LNCAP (cell line): Measurements from ENCODE around the gene PTPRQ.
A peak's percentile ranks its signal among the peaks of the same experiment; 100 is the strongest.

Experiments used
- CTCF ChIP-seq: fragments of 450-650 bp; IDR thresholded peaks from 2 replicates; pipeline ENCODE4 v1.5.1; 2017; ENCODE audit warnings: mild to moderate bottlenecking

PTPRQ gene

GRCh38 chr12:80412343-80412953 lies 31.6 kb upstream of the PTPRQ start:
- peak; percentile 79 for TF ChIP-seq CTCF

- peak; percentile 43; the same call in 1 of the 2 replicates for TF ChIP-seq CTCF
Observed at GRCh38 chr12:80413462-80413861, 30.6 kb upstream of the PTPRQ start.

- no peak for TF ChIP-seq CTCF
Observed at GRCh38 chr12:80415466-80415865, 28.6 kb upstream of the PTPRQ start.

- no peak for TF ChIP-seq CTCF
Observed at GRCh38 chr12:80419644-80420043, 24.4 kb upstream of the PTPRQ start.

GRCh38 chr12:80420075-80420474 lies 24.0 kb upstream of the PTPRQ start:
- TF ChIP-seq CTCF = no peak

GRCh38 chr12:80422550-80422949 lies 21.5 kb upstream of the PTPRQ start:
- TF ChIP-seq CTCF = no peak

- no peak for TF ChIP-seq CTCF
Observed at GRCh38 chr12:80432061-80432460, 12.0 kb upstream of the PTPRQ start.

GRCh38 chr12:80441921-80442320 lies 2.1 kb upstream of the PTPRQ start:
- no peak for TF ChIP-seq CTCF
